Fibroblast of skin of scalp (primary cell): ENCODE data around the gene GPR25.

ENCODE experiments used
- DNase-seq: peaks from one replicate; pipeline ENCODE4 v3.0.0-alpha.2; 2013

GPR25 gene

GRCh38 chr1:200873116-200873670 is 412 bp downstream of the GPR25 start:
- no peak for DNase-seq

GRCh38 chr1:200873671-200874397 is 1.1 kb downstream of the GPR25 start:
- DNase-seq = no peak

- DNase-seq = no peak
Measured at GRCh38 chr1:200874694-200875093, 1.9 kb downstream of the GPR25 start.

GRCh38 chr1:200875416-200875815 is 2.6 kb downstream of the GPR25 start:
- DNase-seq = no peak

GRCh38 chr1:200877010-200877409 is 4.2 kb downstream of the GPR25 start:
- DNase-seq = no peak

GRCh38 chr1:200877839-200878551 is 5.2 kb downstream of the GPR25 start:
- DNase-seq = no peak

- DNase-seq = no peak
Measured at GRCh38 chr1:200880212-200880611, 7.4 kb downstream of the GPR25 start.

GRCh38 chr1:200883118-200883517 is 10.3 kb downstream of the GPR25 start:
- no peak for DNase-seq

GRCh38 chr1:200885623-200886402 is 13.0 kb downstream of the GPR25 start:
- no peak for DNase-seq

- no peak for DNase-seq
Measured at GRCh38 chr1:200886594-200886993, 13.8 kb downstream of the GPR25 start.

- no peak for DNase-seq
Measured at GRCh38 chr1:200887036-200887435, 14.3 kb downstream of the GPR25 start.

- no peak for DNase-seq
Measured at GRCh38 chr1:200887772-200888348, 15.1 kb downstream of the GPR25 start.

GRCh38 chr1:200888349-200888838 is 15.6 kb downstream of the GPR25 start:
- no peak for DNase-seq

GRCh38 chr1:200889571-200889970 is 16.8 kb downstream of the GPR25 start:
- DNase-seq = no peak

GRCh38 chr1:200890027-200890426 is 17.2 kb downstream of the GPR25 start:
- no peak for DNase-seq

GRCh38 chr1:200890818-200891773 is 18.3 kb downstream of the GPR25 start:
- DNase-seq = peak; percentile 72

GRCh38 chr1:200891774-200892157 is 19.0 kb downstream of the GPR25 start:
- no peak for DNase-seq

GRCh38 chr1:200892546-200892945 is 19.8 kb downstream of the GPR25 start:
- DNase-seq = no peak

- no peak for DNase-seq
Measured at GRCh38 chr1:200892958-200893357, 20.2 kb downstream of the GPR25 start.

- no peak for DNase-seq
Measured at GRCh38 chr1:200893411-200893901, 20.7 kb downstream of the GPR25 start.
